MM.1S (cell line): ENCODE data around the gene UCN2.

Experiments
- EZH2 ChIP-seq: fragments of 300-600 bp; sonication (generic); optimal IDR thresholded peaks from 2 replicates; pipeline ENCODE3; 2017; ENCODE audit warnings: low read depth, mild to moderate bottlenecking, antibody characterized with exemption, low read length, mixed read lengths
- EZH2phosphoT487 ChIP-seq: fragments of 300-600 bp; sonication (generic); IDR thresholded peaks from 2 replicates; pipeline ENCODE4 v1.6.1; 2018; ENCODE audit warnings: antibody characterized with exemption, low read length
- TF ChIP-seq, protein P1 (sequence below): fragments of 300-600 bp; sonication (generic); IDR thresholded peaks from 2 replicates; pipeline ENCODE4 v1.5.1; 2016; ENCODE audit warnings: antibody characterized with exemption, low read length, mixed read lengths

DNA sequence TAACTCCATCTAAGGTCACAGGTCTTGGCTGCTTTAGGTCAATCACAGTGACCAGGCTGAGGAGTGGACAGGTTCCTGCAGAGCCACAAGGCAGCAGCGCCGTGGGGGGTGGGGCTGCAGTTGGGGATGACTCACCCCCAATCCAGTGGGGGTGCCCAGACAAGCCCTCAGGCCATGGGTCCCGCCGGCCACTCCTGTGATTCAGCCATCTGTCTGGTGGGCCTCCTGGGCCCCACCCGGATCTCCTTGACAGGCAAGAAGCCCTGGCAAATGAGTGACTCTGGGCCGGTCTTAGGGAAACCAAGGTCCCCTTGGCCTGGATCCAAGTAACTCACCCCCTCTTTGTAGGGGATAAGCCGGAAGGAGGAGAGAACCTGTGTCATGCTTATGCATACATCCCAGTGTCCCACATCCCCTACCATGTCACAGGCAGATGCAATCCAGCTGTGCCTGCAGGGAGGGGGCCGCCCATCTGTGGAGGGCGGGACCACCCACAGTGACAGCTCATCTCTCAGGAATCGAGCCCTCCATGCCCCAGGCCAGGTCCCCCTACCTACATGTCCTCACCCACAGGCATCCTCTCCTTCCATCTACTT is 32.0 kb upstream of the UCN2 start:
- TF ChIP-seq, protein P1, sequence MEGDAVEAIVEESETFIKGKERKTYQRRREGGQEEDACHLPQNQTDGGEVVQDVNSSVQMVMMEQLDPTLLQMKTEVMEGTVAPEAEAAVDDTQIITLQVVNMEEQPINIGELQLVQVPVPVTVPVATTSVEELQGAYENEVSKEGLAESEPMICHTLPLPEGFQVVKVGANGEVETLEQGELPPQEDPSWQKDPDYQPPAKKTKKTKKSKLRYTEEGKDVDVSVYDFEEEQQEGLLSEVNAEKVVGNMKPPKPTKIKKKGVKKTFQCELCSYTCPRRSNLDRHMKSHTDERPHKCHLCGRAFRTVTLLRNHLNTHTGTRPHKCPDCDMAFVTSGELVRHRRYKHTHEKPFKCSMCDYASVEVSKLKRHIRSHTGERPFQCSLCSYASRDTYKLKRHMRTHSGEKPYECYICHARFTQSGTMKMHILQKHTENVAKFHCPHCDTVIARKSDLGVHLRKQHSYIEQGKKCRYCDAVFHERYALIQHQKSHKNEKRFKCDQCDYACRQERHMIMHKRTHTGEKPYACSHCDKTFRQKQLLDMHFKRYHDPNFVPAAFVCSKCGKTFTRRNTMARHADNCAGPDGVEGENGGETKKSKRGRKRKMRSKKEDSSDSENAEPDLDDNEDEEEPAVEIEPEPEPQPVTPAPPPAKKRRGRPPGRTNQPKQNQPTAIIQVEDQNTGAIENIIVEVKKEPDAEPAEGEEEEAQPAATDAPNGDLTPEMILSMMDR = no peak
- TF ChIP-seq EZH2 (no peak), EZH2phosphoT487 (no peak)
